GM12865 (cell line): ENCODE measurements around the gene IFI27.
"Not testable (repeated sequence)": the region's sequence is repeated elsewhere in the genome, so short reads cannot be mapped to it uniquely, and the experiment has no call there.

ENCODE experiments used
- DNase-seq: peaks from one replicate; pipeline ENCODE4 v3.0.0; 2010; ENCODE audit warnings: low read depth
- H3K4me3 ChIP-seq: 2 replicates; pipeline ENCODE4 v1.5.1; 2011; ENCODE audit warnings: mild to moderate bottlenecking, low read depth, low read length, control low read depth
- TF ChIP-seq, protein P1 (sequence below): IDR thresholded peaks from 2 replicates; pipeline ENCODE4 v1.5.1; 2011; ENCODE audit warnings: low read length, control low read depth, low read depth, inconsistent platforms; ENCODE audit not compliant: insufficient read depth; ENCODE audit errors: missing control alignments

Gene IFI27

DNA sequence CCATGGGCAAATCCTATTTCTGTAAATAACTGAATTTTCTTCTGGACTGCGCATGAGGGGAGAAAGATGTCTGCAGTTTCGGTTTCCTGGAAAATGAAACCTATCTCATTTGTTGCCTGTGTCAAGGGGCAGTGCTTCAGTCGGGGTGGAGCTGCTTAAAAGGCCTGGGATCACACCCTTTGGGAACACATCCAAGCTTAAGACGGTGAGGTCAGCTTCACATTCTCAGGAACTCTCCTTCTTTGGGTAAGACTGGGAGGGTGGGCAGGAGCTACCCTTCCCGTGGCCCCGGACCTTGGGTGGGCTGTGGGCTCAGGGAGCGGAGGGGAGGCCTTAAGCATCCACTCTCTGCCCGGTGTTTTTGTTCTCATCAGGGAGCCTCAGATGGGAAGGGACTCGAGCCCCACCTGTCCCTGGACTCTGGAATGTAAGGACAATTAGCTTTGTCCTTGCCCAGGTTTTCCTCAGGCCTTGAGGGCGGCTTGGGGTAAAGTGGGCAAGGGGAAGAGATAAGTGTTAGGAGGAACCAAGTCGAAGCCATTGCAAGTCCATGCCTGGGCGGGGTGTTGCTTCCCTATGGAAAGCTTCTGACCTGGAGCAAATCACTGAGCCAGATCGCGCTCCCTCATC lies at the start of gene IFI27:
TSS of gene IFI27 (plus strand) at position 185 of the 630 bp plus-strand sequence.
- DNase-seq = no peak
- no peak within 1 kb of the TSS for H3K4me3 ChIP-seq
- TF ChIP-seq, protein P1, sequence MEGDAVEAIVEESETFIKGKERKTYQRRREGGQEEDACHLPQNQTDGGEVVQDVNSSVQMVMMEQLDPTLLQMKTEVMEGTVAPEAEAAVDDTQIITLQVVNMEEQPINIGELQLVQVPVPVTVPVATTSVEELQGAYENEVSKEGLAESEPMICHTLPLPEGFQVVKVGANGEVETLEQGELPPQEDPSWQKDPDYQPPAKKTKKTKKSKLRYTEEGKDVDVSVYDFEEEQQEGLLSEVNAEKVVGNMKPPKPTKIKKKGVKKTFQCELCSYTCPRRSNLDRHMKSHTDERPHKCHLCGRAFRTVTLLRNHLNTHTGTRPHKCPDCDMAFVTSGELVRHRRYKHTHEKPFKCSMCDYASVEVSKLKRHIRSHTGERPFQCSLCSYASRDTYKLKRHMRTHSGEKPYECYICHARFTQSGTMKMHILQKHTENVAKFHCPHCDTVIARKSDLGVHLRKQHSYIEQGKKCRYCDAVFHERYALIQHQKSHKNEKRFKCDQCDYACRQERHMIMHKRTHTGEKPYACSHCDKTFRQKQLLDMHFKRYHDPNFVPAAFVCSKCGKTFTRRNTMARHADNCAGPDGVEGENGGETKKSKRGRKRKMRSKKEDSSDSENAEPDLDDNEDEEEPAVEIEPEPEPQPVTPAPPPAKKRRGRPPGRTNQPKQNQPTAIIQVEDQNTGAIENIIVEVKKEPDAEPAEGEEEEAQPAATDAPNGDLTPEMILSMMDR = no peak

DNA sequence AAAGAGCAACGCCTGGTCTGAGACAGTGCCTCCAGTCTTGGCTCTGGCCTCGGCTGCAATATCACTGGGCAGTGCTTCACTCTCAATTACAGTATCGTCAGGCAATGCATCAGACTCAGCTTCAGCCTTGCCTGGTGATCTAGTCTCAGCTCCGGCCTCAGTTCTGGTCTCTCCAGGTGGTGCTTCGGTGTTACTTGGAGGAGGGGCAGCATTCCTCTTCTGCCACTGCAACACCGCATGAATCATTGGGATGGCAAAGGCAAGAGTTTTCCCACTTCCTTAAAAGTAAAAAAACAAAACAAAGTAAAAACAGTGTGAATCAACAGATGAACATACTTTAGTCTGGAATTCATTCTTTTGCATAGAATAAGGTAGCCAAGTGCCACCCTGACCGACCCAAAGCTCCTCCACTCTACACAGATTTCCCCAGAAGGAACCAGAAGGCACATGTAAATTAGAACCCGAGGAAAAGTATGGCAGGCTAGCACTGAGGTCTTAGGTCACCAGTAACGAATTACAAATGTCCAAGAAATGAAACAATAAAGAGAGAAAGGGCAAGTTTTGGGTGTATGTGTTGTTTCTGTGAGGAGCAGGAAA lies 48.1 kb upstream of the IFI27 start:
- no peak overlapping the region for H3K4me3 ChIP-seq
- TF ChIP-seq, protein P1 = no peak
- no peak for DNase-seq

DNA sequence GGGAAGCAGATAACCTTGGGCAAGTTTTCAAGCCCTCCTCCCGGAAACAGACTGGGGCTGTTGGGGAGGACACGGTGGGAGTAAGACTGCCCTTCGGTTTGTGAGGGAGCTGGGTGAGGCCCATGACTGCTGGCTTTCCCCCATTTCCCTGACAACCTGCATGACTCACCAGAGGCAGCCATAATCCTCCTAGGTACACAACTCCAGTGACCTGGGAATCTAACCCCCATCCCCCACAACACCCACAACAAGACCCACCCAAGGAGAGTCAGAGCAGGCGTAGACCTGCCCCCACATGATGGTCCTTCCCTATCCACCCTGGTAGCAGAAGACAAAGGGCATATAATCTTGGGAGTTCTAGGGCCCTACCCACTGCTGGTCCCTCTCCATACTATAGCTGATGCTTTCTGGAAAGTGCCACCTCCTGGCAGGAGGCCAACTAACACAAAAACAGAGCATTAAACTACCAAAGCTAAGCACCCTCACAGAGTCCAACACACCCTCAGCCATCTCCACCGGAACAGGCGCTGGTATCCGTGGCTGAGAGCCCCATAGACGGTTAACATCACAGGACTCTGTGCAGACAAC lies 44.4 kb upstream of the IFI27 start:
- H3K4me3 ChIP-seq = no peak overlapping the region
- TF ChIP-seq, protein P1 = no peak
- DNase-seq = no peak

DNA sequence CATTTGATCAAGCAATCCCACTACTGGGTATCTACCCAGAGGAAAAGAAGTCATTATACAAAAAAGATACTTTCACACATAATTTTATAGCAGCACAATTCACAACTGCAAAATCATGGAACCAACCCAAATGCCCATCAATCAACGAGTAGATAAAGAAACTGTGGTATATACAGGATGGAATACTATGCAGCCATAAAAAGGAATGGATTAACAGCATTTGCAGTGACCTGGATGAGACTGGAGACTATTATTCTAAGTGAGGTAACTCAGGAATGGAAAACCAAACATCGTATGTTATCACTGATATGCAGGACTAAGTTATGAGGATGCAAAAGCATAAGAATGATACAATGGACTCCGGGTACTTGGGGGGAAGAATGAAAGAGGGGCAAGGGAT lies 38.5 kb upstream of the IFI27 start:
- H3K4me3 ChIP-seq, DNase-seq: not testable (repeated sequence)

DNA sequence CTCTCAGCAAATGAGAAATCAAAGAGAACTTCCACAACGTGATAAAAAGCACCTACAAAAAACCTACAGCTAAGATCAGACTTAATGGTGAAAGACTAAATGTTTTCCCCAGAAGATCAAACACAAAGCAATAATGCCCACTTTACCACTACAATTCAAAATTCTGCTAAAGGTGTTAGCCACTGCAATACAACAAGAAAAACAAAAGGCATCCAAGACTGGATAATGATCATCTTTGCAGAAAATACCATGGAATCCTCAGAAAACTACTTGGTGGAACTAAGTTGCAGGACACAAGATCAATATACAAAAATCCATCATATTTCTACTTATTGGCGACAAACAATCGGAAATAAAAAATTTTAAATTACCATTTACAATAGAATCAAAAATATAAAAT lies 36.0 kb upstream of the IFI27 start:
- H3K4me3 ChIP-seq = no peak overlapping the region
- DNase-seq = no peak

DNA sequence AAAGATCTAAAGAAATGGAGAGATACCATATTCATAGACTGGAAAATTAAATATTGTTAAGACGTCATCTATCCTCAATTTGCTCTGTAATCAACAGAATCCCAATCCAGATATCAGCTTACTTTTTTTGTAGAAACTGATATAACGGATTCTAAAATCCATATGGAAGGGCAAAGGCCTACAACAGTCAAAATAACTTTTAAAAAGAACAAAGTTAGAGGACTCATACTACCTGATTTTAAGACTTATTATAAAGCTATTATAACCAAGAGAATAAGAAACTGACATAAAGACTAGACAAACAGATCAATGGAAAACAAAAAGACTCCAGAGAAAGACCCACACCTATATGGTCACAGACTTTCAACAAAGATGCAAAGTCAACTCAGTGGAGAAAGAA lies 35.5 kb upstream of the IFI27 start:
- no peak overlapping the region for H3K4me3 ChIP-seq
- TF ChIP-seq, protein P1 = no peak
- no peak for DNase-seq

More for the DNA sequence above, 36.0 kb upstream of the IFI27 start:
- TF ChIP-seq, protein P1 = no peak

DNA sequence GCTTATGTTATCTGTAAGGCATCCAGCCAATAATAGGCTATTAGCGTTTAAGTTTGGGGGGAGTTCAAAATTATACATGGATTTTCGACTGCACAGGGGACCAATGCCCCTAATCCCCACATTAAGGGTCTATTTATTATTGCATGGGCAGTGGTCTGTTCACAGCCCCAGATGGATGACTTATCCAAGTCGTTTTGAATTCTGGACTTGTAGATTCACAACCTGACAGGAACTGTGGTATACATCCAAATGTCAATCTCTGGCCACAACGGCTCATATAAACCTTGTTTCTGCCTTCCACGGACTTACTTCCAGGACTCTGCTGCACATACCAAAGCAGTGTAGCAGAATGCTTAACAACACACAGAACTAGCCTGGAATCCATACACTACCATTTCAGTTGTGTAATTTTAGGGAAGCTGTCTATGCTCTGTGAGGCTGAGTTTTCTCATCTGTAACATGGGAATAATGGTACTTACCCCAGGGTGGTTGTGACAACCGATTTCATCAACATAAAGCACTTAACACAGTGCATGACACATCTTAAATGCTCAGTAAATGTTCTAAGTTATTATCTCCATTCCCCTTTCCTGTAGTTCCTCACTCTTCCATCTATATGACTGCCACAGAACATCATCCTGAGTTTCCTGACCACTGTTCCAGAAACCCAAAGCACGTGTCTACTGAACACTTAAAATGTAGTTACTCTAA lies 33.3 kb upstream of the IFI27 start:
- TF ChIP-seq, protein P1 = no peak
- no peak overlapping the region for H3K4me3 ChIP-seq
- no peak for DNase-seq
